Neural cell (in vitro differentiated cells): ENCODE results near the gene ATP8B3. TPM values are rescaled to one million over a fixed set of nuclear protein-coding genes. Genes with fewer than 3 reads are reported as not detected.

ENCODE experiments used
- H2AFZ ChIP-seq: fragments of 200-600, 300-800 bp; sonication (generic), shearing (Covaris generic); 2 replicates; pipeline ENCODE4 v1.6.0; 2014; ENCODE audit warnings: low read depth, mild to moderate bottlenecking, antibody characterized with exemption, low read length, moderate library complexity
- H3F3A ChIP-seq: fragments of 200-600 bp; shearing (Covaris generic); 2 replicates; pipeline ENCODE4 v1.6.1; 2016; ENCODE audit warnings: mild to moderate bottlenecking, moderate library complexity, mixed read lengths, antibody characterized with exemption, low read length; ENCODE audit not compliant: insufficient read depth, poor library complexity, severe bottlenecking
- H3K27ac ChIP-seq: fragments of 200-600, 300-800 bp; sonication (generic), shearing (Covaris generic); 2 replicates; pipeline ENCODE4 v1.5.1; 2014; ENCODE audit warnings: mild to moderate bottlenecking, low read length, moderate library complexity
- H3K27me3 ChIP-seq: fragments of 300-800, 200-600 bp; sonication (generic), shearing (Covaris generic); 2 replicates; pipeline ENCODE4 v1.6.0; 2014; ENCODE audit warnings: mild to moderate bottlenecking, low read depth, low read length, moderate library complexity; ENCODE audit not compliant: insufficient read depth
- H3K36me3 ChIP-seq: fragments of 300-800, 200-600 bp; sonication (generic), shearing (Covaris generic); 2 replicates; pipeline ENCODE4 v1.5.1; 2014; ENCODE audit warnings: mild to moderate bottlenecking, antibody characterized with exemption, low read length, moderate library complexity; ENCODE audit not compliant: insufficient read depth
- H3K4me2 ChIP-seq: fragments of 300-800, 200-600 bp; sonication (generic), shearing (Covaris generic); 2 replicates; pipeline ENCODE4 v1.6.0; 2014; ENCODE audit warnings: mild to moderate bottlenecking, low read length
- H3K4me3 ChIP-seq: fragments of 300-800, 200-600 bp; sonication (generic), shearing (Covaris generic); 2 replicates; pipeline ENCODE4 v1.5.1; 2014; ENCODE audit warnings: mild to moderate bottlenecking, low read length, moderate library complexity
- H3K79me2 ChIP-seq: fragments of 200-600 bp; shearing (Covaris generic); replicated peaks from 2 replicates; pipeline ENCODE4 v1.6.0; 2014; ENCODE audit warnings: mild to moderate bottlenecking, low read length, moderate library complexity; ENCODE audit not compliant: insufficient read depth
- H3K9ac ChIP-seq: fragments of 300-800, 200-600 bp; sonication (generic), shearing (Covaris generic); 2 replicates; pipeline ENCODE4 v1.6.1; 2016; ENCODE audit warnings: mild to moderate bottlenecking, low read length, mixed read lengths
- H3K9me2 ChIP-seq: fragments of 200-600 bp; shearing (Covaris generic); 2 replicates; pipeline ENCODE4 v1.6.1; 2016; ENCODE audit warnings: mild to moderate bottlenecking, low read length, mixed read lengths; ENCODE audit not compliant: insufficient read depth
- H3K9me3 ChIP-seq: fragments of 200-600, 300-800 bp; sonication (generic), shearing (Covaris generic); 2 replicates; pipeline ENCODE4 v1.6.1; 2016; ENCODE audit warnings: mild to moderate bottlenecking, mixed run types, low read length, moderate library complexity, mixed read lengths
- H4K20me1 ChIP-seq: fragments of 200-600 bp; shearing (Covaris generic); 2 replicates; pipeline ENCODE4 v1.6.1; 2016; ENCODE audit warnings: mild to moderate bottlenecking, mixed run types; ENCODE audit not compliant: insufficient read depth
- CTCF ChIP-seq: fragments of 450-650 bp; IDR thresholded peaks from 2 replicates; pipeline ENCODE4 v1.5.1; 2014; ENCODE audit warnings: antibody characterized with exemption, mild to moderate bottlenecking, moderate library complexity; ENCODE audit not compliant: poor library complexity, severe bottlenecking
- EP300 ChIP-seq: fragments of 450-650 bp; conservative IDR thresholded peaks from 2 replicates; pipeline ENCODE4 v1.6.1; 2014; ENCODE audit warnings: antibody characterized with exemption, mild to moderate bottlenecking, moderate library complexity; ENCODE audit not compliant: poor library complexity, severe bottlenecking
- MXI1 ChIP-seq: fragments of 450-650 bp; conservative IDR thresholded peaks from 2 replicates; pipeline ENCODE4 v1.6.1; 2014; ENCODE audit warnings: antibody characterized with exemption, mild to moderate bottlenecking; ENCODE audit not compliant: poor library complexity, severe bottlenecking
- POLR2AphosphoS5 ChIP-seq: IDR thresholded peaks from 2 replicates; pipeline ENCODE4 v1.6.1; 2012
- RAD21 ChIP-seq: fragments of 450-650 bp; conservative IDR thresholded peaks from 2 replicates; pipeline ENCODE4 v1.6.1; 2014; ENCODE audit warnings: antibody characterized with exemption, mild to moderate bottlenecking, moderate library complexity
- REST ChIP-seq: IDR thresholded peaks from 2 replicates; pipeline ENCODE4 v1.6.1; 2012; ENCODE audit warnings: borderline replicate concordance
- TAF1 ChIP-seq: IDR thresholded peaks from 2 replicates; pipeline ENCODE4 v1.6.1; 2012; ENCODE audit warnings: low read depth
- polyA plus RNA-seq: library from polyadenylated mRNA; depleted of rRNA; stranded (reverse); fragments of >200 nt; gene quantifications from 2 replicates; pipeline ENCODE4 v1.2.3, GENCODE V29; 2014

Gene ATP8B3
- polyA plus RNA-seq, 1 donor from 2014 or later = 1.5 TPM

GRCh38 chr19:1860042-1860775 lies 48.1 kb upstream of the ATP8B3 start:
- Histone ChIP-seq H3K9me3 (no peaks in the 10 kb centered on the region), H2AFZ (no peak overlapping the region), H3K27me3 (peaks cover 26% of the 10 kb centered on the region), H3K36me3 (no peaks in the 10 kb centered on the region), H3K27ac (no peak overlapping the region), H3K4me2 (peak overlapping the region; percentile 48), H3F3A (no peaks in the 10 kb centered on the region), H3K79me2 (no peaks in the 10 kb centered on the region), H3K9me2 (no peaks in the 10 kb centered on the region), H3K9ac (peak overlapping the region; percentile 55), H3K4me3 (peak overlapping the region; percentile 66), H4K20me1 (no peaks in the 10 kb centered on the region)
- TF ChIP-seq CTCF (no peak), EP300 (no peak), REST (no peak), MXI1 (no peak), TAF1 (no peak)

- H2AFZ ChIP-seq = no peak overlapping the region
- H4K20me1 ChIP-seq = no peaks in the 10 kb centered on the region
- H3K27ac ChIP-seq = no peak overlapping the region
- no peaks in the 10 kb centered on the region for H3F3A ChIP-seq
- H3K4me3 ChIP-seq = peak overlapping the region; percentile 66
- H3K4me2 ChIP-seq = peak overlapping the region; percentile 48
- H3K36me3 ChIP-seq = no peaks in the 10 kb centered on the region
- peak overlapping the region; percentile 55 for H3K9ac ChIP-seq
- no peak for TF ChIP-seq RAD21
- no peak for TF ChIP-seq MXI1
- no peak for TF ChIP-seq TAF1
- TF ChIP-seq CTCF = no peak
- no peak for TF ChIP-seq POLR2AphosphoS5
- no peaks in the 10 kb centered on the region for H3K9me3 ChIP-seq
- peaks cover 26% of the 10 kb centered on the region for H3K27me3 ChIP-seq
- H3K9me2 ChIP-seq = no peaks in the 10 kb centered on the region
- no peaks in the 10 kb centered on the region for H3K79me2 ChIP-seq
Observed at GRCh38 chr19:1859331-1859781, 47.3 kb upstream of the ATP8B3 start.
